Choroid plexus epithelial cell (primary cell): ENCODE results near the gene LGALS3.

Experiments
- DNase-seq: peaks from one replicate; pipeline ENCODE4 v3.0.0-alpha.2; 2010; ENCODE audit warnings: low read depth
- H3K4me3 ChIP-seq: 2 replicates; pipeline ENCODE4 v1.5.1; 2011; ENCODE audit warnings: low read depth, mild to moderate bottlenecking, control low read depth, low read length, moderate library complexity
- CTCF ChIP-seq: conservative IDR thresholded peaks from 2 replicates; pipeline ENCODE4 v1.5.1; 2011; ENCODE audit warnings: low read depth, mild to moderate bottlenecking, control low read depth, inconsistent platforms, low read length, moderate library complexity

LGALS3 gene

DNA sequence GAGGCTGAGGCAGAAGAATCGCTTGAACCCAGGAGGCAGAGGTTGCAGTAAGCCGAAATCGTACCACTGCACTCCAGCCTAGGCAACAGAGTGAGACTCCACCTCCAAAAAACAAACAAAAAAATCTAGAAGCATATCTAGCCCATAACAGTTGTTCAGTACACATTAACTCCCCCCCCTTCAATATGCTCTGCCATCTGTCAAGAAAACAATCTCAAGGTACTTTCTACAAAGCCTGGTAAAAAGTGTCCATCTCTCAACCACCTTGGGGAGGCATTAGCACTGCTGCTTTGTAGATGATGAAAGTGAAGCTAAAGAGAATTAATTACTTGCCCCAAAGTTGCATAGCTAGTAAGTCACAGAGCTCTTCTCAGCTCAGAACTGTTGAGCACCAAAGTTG, 24.9 kb downstream of the LGALS3 start:
- no peak for DNase-seq
- no peak overlapping the region for H3K4me3 ChIP-seq
- no peak for TF ChIP-seq CTCF

GRCh38 chr14:55157080-55157479, 28.0 kb downstream of the LGALS3 start:
- DNase-seq: no peak
- TF ChIP-seq CTCF: no peak
- no peak overlapping the region for H3K4me3 ChIP-seq

- no peak for DNase-seq
- no peak for TF ChIP-seq CTCF
- no peak overlapping the region for H3K4me3 ChIP-seq
Measured at GRCh38 chr14:55158412-55158811, 29.4 kb downstream of the LGALS3 start.

- peak; percentile 72 for DNase-seq
- TF ChIP-seq CTCF: peak; percentile 57
- H3K4me3 ChIP-seq: no peak overlapping the region
Measured at GRCh38 chr14:55160989-55161388, 31.9 kb downstream of the LGALS3 start.

DNA sequence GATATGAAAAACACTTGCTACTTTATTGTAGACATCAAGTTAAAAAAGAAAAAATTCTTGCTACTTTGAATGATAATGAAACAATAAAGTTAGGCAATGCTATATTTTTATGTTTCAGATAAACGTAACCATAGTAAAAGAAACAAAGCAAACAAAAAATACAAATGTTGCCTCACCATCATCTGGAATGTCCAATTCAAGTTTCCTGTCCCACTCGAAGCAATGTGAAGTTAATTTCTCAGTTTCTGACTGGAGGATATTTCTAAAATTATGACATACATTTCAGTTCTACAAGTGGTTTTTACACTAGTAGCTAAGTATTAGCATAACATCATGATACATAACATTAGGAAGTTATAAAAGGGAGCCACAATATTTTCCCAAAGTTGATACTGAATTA, 41.5 kb downstream of the LGALS3 start:
- no peak for TF ChIP-seq CTCF
- DNase-seq: no peak

DNA sequence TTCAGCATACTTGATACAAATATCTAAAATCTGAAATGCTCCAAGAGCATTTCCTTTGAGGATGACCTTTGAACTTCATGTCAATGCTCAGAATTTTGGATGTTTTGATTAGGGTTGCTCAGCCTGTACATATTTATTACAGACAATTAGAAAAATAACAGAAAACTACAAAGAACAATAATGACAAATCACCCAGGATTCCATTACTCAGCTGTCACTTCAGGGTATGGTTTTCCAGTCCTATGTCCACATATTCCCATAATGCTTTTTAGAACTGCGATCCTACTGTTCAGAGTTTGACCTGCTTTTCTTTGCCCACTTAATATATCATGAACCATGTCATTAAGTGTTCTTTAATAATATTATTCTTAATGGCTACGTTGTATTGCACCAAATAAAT, 51.0 kb downstream of the LGALS3 start:
- TF ChIP-seq CTCF: no peak
- H3K4me3 ChIP-seq: no peak overlapping the region
- DNase-seq: no peak

More for the DNA sequence above, 41.5 kb downstream of the LGALS3 start:
- no peak overlapping the region for H3K4me3 ChIP-seq

DNA sequence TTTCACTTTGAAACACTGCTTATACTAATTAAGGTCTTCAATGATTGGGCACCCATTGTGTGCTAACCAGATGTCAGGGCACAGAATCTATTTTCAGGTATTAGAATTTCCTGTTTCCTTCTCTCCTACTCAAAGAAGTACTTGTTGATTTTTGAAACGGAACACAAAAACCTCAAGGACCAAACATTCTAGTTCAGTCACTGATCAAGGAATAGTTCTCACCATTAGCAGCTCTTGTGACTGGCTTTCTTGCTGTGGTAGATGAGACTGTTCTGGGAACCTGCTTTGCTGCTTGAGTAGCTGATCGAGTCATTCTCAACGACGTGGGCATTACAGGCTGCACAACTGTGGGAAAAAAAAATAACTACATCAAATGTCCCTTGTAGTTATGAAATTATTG, 51.4 kb downstream of the LGALS3 start:
- H3K4me3 ChIP-seq: no peak overlapping the region
- peak; percentile 43 for DNase-seq
- TF ChIP-seq CTCF: no peak
